ENCODE measurements around the gene GUCY1A2.

Gene GUCY1A2

DNA sequence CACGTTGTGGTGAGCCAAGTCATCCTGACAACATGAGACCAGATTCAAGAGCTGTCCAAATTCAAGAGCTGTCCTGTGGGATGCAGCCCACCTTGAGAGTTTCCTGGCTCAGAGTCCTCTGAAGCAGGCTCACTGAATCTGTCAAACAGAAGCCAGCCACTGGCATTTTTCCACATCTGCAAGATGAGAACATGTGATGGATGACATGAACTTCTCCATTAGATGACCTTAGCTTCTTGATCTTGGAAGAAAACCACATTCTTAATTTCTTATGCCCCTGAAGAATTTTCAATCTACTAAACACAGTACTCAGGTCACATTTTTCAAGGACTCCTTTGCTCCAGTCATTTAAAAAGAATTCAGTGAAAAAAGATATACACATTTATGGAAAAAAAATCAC lies 291.0 kb downstream of the GUCY1A2 start:
- DNase-seq = no peak

- no peak for DNase-seq
These were observed 293.9 kb downstream of the GUCY1A2 start for GRCh38 chr11:106724293-106724892.

GRCh38 chr11:106723071-106723470 lies 295.2 kb downstream of the GUCY1A2 start:
- no peak for DNase-seq

GRCh38 chr11:106717222-106717621 lies 301.1 kb downstream of the GUCY1A2 start:
- no peak for DNase-seq

- no peak for DNase-seq
These were observed 304.1 kb downstream of the GUCY1A2 start for GRCh38 chr11:106714199-106714598.

DNA sequence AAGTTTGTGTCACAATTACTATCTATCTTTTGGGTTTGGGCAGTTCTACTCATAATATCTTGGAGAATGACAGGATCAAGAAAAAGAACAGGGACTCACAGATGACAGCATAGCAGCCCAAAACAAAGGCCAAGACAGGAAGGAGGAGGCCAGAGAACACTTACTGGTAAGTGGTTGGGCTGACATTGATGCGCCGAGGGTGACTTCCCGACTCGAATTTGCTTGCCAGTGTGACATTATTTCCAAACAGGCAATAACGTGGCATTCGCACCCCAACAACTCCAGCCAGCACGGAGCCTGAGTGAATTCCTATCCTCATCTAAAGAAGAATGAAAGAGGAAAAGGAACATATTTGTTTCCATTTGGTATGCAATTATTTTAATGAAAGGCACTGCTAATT lies 309.9 kb downstream of the GUCY1A2 start:
- no peak for DNase-seq

DNA sequence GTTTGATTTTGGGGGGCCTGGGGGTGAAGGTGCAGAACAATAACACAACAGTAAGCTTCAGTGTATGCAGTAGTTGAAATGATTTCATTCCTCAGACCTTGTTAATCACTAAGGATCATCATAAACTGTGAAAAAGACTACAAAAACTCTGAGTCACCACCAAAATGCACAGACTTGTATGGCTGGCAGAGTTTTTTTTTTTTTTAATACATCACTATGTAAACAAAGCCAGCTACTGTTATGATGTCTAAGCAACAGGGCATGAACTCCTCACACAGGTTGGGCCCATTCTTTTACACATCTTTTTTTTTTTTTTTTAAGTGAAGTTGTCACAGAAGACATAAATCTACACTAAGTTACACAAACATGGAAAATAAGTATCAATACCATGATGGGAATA lies 311.9 kb downstream of the GUCY1A2 start:
- no peak for DNase-seq

DNA sequence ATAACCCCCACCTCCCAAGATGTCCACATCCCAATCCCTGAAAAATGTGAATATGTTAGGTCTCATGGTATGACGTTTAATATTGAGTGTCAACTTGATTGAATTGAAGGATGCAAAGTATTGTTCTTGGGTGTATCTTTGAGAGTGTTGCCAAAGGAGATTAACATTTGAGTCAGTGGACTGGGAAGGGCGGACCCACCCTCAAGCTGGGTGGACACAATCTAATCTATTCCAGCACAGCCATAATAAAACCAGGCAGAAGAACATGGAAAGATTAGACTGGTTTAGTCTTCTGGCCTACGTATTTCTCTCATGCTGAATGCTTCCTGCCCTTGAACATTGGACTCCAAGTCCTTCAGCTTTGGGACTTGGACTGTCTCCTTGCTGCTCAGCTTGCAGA lies 315.5 kb downstream of the GUCY1A2 start:
- no peak for DNase-seq

DNA sequence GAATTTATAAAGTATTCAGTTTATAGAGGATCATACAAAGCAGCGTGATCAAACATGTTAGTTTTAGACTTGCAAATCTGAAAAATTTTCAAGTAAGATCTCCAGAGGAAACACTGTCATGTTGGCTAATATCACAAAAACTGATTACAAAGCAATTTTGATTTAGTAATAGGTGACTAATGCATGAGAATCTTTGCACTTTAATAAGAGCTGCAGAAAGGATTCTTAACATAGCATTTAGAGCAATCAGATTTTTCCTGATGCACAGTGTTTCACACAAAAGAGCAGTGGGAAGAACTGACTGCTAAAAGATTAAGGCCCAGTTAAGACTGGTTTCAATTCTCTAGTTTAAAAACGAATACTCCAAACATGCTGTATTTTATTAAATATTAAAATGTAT lies 321.2 kb downstream of the GUCY1A2 start:
- DNase-seq = no peak

GRCh38 chr11:106695506-106695905 lies 322.8 kb downstream of the GUCY1A2 start:
- DNase-seq = no peak

- no peak for DNase-seq
These were observed 323.8 kb downstream of the GUCY1A2 start for GRCh38 chr11:106694501-106694900.

DNA sequence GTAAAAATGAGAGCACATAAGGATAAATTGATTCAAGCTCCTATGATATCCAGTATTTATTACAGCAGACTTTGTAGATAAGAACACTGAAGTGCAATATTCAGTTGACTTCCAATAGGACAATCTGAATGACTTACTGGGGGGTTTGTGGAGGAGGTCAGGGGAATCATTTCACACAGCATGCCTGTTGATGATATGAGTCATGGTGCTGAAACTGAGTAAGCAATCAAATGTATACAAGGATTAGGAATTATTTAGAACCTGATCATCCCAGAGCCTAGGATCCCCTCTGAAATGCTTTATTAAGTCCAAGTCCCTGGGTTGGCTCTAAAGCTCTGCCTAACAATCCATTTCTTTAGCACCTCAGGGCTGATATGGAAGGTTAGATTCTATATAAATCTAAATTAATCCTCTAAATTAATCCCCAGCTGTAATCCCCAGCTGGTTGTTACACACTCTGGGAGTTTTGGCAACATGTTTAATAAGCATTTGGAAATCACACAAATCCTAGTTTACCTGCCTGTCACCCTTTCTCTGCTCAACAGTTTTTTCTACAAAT lies 326.4 kb downstream of the GUCY1A2 start:
- DNase-seq = no peak

- DNase-seq = no peak
These were observed 327.4 kb downstream of the GUCY1A2 start for GRCh38 chr11:106690923-106691322.

DNA sequence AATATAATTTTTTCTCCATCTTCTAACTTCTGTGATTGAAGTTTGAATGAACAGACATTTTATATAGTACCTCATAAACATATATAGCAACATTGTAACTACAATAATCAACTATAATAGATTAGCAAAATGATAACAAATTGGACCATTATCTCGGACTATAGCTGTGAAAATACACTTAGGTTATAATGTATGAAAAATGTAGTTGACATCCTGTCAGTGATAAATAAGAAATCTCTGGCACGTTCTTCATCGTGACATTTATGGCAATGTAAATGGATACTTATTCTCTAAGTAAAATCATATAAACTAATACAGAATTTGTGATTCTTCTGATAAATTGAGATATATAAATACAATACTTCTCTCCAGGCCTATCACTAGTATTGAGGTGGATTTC lies 333.3 kb downstream of the GUCY1A2 start:
- no peak for DNase-seq

GRCh38 chr11:106683435-106683834 lies 334.8 kb downstream of the GUCY1A2 start:
- no peak for DNase-seq

DNA sequence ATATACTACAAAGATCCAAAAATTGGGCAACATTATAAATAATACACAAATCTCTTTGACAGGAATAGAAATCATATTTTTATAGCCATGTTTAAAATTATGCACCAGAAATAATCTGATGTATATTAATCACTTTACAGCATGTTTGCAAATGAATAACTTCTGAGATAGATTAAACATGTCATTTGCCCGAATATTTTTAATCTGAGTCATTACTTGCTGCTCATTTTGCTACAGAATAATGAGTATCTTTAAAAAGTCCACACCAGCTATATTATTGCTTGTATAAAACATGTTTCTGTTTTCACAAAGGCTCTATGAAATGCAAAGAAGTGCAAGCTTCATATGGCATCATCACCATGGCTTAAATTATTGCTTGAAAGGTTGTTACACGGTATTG lies 336.8 kb downstream of the GUCY1A2 start:
- DNase-seq = no peak

DNA sequence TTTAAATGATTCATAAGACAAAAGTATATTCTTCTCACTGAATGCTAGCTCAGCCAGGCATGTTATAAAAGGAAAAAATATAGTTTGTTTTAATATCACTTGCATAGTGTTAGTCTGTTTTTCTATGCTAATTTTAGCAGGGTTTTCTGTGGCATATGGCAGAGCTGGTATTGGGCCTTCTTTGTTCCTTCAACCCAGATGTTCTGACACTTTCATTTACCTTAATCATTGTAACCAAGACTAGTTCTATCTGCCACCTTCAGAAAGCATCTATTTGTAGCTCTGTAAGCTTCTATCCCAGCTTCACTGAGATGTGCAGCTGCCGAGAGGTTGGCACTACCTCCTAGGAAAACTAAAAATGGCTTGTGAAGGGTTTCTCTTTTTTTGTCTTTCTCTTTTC lies 338.7 kb downstream of the GUCY1A2 start:
- no peak for DNase-seq

DNA sequence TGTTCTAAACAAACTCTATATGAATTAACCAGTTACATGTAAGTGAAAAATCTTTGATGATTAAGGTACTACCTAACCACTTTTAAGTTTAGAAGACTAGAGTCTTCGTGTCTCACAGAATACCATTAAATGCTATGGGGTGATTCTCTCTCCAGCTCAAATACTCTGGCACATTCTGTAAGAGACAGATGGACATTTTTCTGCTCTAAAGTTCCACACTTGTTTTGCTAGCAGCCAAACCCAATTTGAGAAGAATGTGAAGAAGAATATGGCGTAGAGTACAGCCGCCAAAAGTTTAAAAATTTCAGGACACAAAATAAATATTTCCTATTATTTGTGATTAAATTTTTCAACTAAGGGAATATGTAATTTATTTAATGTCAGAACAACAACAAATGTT lies 339.1 kb downstream of the GUCY1A2 start:
- DNase-seq = no peak

- no peak for DNase-seq
These were observed 348.2 kb downstream of the GUCY1A2 start for GRCh38 chr11:106670069-106670468.

DNA sequence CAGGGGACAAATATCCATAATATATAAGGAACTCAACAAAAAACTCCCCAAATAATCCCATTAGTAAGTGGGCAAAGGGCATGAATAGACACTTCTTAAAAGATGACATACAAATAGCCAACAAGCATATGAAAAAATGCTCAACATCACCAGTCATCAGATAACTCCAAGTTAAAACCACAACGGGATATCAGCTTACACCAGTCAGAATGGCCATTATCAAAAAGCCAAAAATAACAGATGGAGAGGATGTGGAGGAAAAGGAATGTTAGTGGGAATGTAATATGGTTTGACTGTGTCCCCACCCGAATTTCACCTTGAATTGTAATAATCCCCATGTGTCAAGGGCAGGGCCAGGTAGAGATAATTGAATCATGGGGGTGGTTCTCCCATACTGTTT lies 350.1 kb downstream of the GUCY1A2 start:
- no peak for DNase-seq

GRCh38 chr11:106656646-106657045 lies 361.6 kb downstream of the GUCY1A2 start:
- DNase-seq = no peak

GRCh38 chr11:106644824-106645223 lies 373.5 kb downstream of the GUCY1A2 start:
- no peak for DNase-seq

- DNase-seq = no peak
These were observed 375.9 kb downstream of the GUCY1A2 start for GRCh38 chr11:106642331-106642730.

- DNase-seq = no peak
These were observed 386.0 kb downstream of the GUCY1A2 start for GRCh38 chr11:106632283-106632682.

DNA sequence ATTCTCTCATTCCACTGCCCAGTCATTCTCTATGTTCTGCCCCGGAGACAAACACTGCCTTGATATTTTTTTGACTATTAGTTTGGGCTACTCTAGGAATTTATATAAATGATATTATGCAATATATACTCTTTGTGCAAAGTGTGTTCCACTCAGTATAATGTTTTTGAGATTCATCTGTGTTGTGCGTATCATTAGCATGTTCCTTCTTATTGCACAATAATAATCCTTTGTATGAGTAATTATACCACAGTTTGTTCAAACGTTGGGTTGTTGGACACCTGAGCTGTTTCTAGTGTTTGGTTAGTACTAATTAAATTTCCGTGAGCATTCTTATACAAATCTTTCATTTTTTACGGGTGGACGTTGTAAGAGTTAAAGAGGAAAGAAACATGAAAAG lies 390.6 kb downstream of the GUCY1A2 start:
- no peak for DNase-seq
